HCT116 (cell line): Measurements from ENCODE around the gene POLR1D. TPM values are rescaled to one million over a fixed set of nuclear protein-coding genes. Genes with fewer than 3 reads are reported as not detected.

ENCODE experiments used
- ATAC-seq: fragments of 200-7000 bp; cut with Tn5 transposase; 2 replicates; pipeline ENCODE4 v1.9.1; 2020; ENCODE audit warnings: mild to moderate bottlenecking, moderate library complexity
- BruUV-seq: library from RNA; stranded (reverse); fragments of 400-500 nt; replicated peaks from 2 replicates; lab custom pipeline; 2021; lab: Mats Ljungman, UMichigan
- CTCF ChIA-PET: fragments of 300-600 bp; sonication (Branson Sonifier 250); formaldehyde crosslinking; loops from one replicate; lab custom pipeline; 2021; ENCODE audit warnings: antibody characterized with exemption; lab: Charles Lee
- POLR2A ChIA-PET: fragments of 300-600, 350-600 bp; sonication (Branson Sonifier 250); formaldehyde crosslinking; loops from one replicate; lab custom pipeline; 2021; ENCODE audit warnings: antibody characterized with exemption; lab: Charles Lee
- RAD21 ChIA-PET, 2 experiments: fragments of 300-600 bp; sonication (Branson Sonifier 250); formaldehyde crosslinking; loops; one replicate each; lab custom pipeline; 2023; ENCODE audit warnings: low total read pairs in 2 of 2; ENCODE audit not compliant: uncharacterized antibody in 2 of 2, unreplicated experiment in 2 of 2, low non-redundant PET in 1 of 2; lab: Charles Lee
- DNase-seq: peaks from one replicate; pipeline ENCODE4 v3.0.0-alpha.2; 2010; ENCODE audit warnings: low read depth, low spot score
- H2AFZ ChIP-seq: fragments of 200-600 bp; shearing (Covaris generic), sonication (generic); 2 replicates; pipeline ENCODE4 v1.6.1; 2017; ENCODE audit warnings: low read depth, mixed run types, mixed read lengths, antibody characterized with exemption, low read length; ENCODE audit not compliant: poor library complexity, severe bottlenecking
- H3K27ac ChIP-seq: 2 replicates; pipeline ENCODE4 v1.5.1; 2012; ENCODE audit warnings: low read depth, low read length
- H3K27me3 ChIP-seq: fragments of 200-600 bp; sonication (generic); 2 replicates; pipeline ENCODE4 v1.6.1; 2016; ENCODE audit warnings: mixed run types, low read length, mixed read lengths; ENCODE audit not compliant: insufficient read depth
- H3K36me3 ChIP-seq, 2 experiments: fragments of 200-500 bp in 1 of 2; fragments of 200-600 bp in 1 of 2; sonication (Bioruptor generic) in 1 of 2; sonication (generic) in 1 of 2; 2 replicates each; pipeline versions ENCODE4 v1.5.1 to v1.6.1; 2014 to 2016; ENCODE audit warnings: low read length in 2 of 2, inconsistent platforms in 1 of 2, mixed read lengths in 1 of 2, mixed run types in 1 of 2; ENCODE audit not compliant: insufficient read depth in 2 of 2, control insufficient read depth in 1 of 2
- H3K4me1 ChIP-seq, 2 experiments: fragments of 200-600 bp in 1 of 2; sonication (generic) in 1 of 2; 2 replicates each; pipeline versions ENCODE4 v1.5.1 to v1.6.1; 2012 to 2017; ENCODE audit warnings: low read length in 2 of 2, inconsistent platforms in 1 of 2, mild to moderate bottlenecking in 1 of 2, mixed read lengths in 1 of 2, mixed run types in 1 of 2, moderate library complexity in 1 of 2; ENCODE audit not compliant: insufficient read depth in 2 of 2, control insufficient read depth in 1 of 2
- H3K4me2 ChIP-seq: fragments of 200-600 bp; sonication (generic); 2 replicates; pipeline ENCODE4 v1.6.1; 2017; ENCODE audit warnings: mixed run types, low read length, mixed read lengths
- H3K4me3 ChIP-seq, 2 experiments: fragments of 200-600 bp in 1 of 2; sonication (generic) in 1 of 2; replicated peaks in 1 of 2; 2 replicates each; pipeline ENCODE4 v1.5.1; 2011 to 2016; ENCODE audit warnings: low read length in 2 of 2, control low read depth in 1 of 2, low read depth in 1 of 2, mild to moderate bottlenecking in 1 of 2, mixed read lengths in 1 of 2, mixed run types in 1 of 2
- H3K79me2 ChIP-seq: fragments of 200-600 bp; sonication (generic); 2 replicates; pipeline ENCODE4 v1.6.1; 2017; ENCODE audit warnings: mild to moderate bottlenecking, mixed run types, low read length, moderate library complexity, mixed read lengths; ENCODE audit not compliant: insufficient read depth
- H3K9ac ChIP-seq: fragments of 200-600 bp; sonication (generic); 2 replicates; pipeline ENCODE4 v1.6.1; 2016; ENCODE audit warnings: low read length, mixed read lengths
- H3K9me2 ChIP-seq: fragments of 200-600 bp; sonication (generic), shearing (Covaris generic); 2 replicates; pipeline ENCODE4 v1.6.1; 2017; ENCODE audit warnings: mixed run types, mild to moderate bottlenecking, moderate library complexity; ENCODE audit not compliant: insufficient read depth
- H3K9me3 ChIP-seq, 2 experiments: fragments of 200-500 bp in 1 of 2; fragments of 200-600 bp in 1 of 2; sonication (Bioruptor generic) in 1 of 2; sonication (generic) in 1 of 2; 2 replicates each; pipeline ENCODE4 v1.6.1; 2014 to 2017; ENCODE audit warnings: low read length in 2 of 2, mixed read lengths in 2 of 2, inconsistent platforms in 1 of 2, low read depth in 1 of 2, mild to moderate bottlenecking in 1 of 2, mixed run types in 1 of 2, moderate library complexity in 1 of 2; ENCODE audit not compliant: control insufficient read depth in 1 of 2, insufficient read depth in 1 of 2
- H4K20me1 ChIP-seq: fragments of 200-600 bp; sonication (generic), shearing (Covaris generic); 2 replicates; pipeline ENCODE4 v1.6.1; 2017; ENCODE audit warnings: mixed run types, mild to moderate bottlenecking, moderate library complexity; ENCODE audit not compliant: insufficient read depth
- ATF3 ChIP-seq: IDR thresholded peaks from 2 replicates; pipeline ENCODE4 v1.6.1; 2012
- CEBPB ChIP-seq: IDR thresholded peaks from 2 replicates; pipeline ENCODE4 v1.6.1; 2012; ENCODE audit warnings: low read depth
- MAX ChIP-seq: IDR thresholded peaks from 2 replicates; pipeline ENCODE4 v1.6.1; 2012
- POLR2A ChIP-seq: IDR thresholded peaks from 2 replicates; pipeline ENCODE4 v1.7.0; 2011; ENCODE audit warnings: borderline replicate concordance; ENCODE audit not compliant: insufficient read depth, insufficient read length; ENCODE audit errors: extremely low read depth
- SIN3A ChIP-seq: IDR thresholded peaks from 2 replicates; pipeline ENCODE4 v1.6.1; 2012; ENCODE audit warnings: low read depth
- SP1 ChIP-seq: IDR thresholded peaks from 2 replicates; pipeline ENCODE4 v1.6.1; 2012; ENCODE audit warnings: low read depth
- SRF ChIP-seq: IDR thresholded peaks from 2 replicates; pipeline ENCODE4 v1.6.1; 2012; ENCODE audit warnings: low read depth
- ZBTB33 ChIP-seq: IDR thresholded peaks from 2 replicates; pipeline ENCODE4 v1.6.1; 2011; ENCODE audit warnings: mild to moderate bottlenecking, low read length, moderate library complexity; ENCODE audit not compliant: insufficient replicate concordance; ENCODE audit errors: extremely low read depth
- ZFX ChIP-seq: fragments of 450-650 bp; IDR thresholded peaks from 2 replicates; pipeline ENCODE4 v1.6.1; 2017
- ZNF274 ChIP-seq: fragments of 200-500 bp; sonication (Bioruptor generic); IDR thresholded peaks from 2 replicates; pipeline ENCODE4 v1.6.1; 2014; ENCODE audit warnings: mild to moderate bottlenecking, low read depth, low read length, inconsistent platforms
- intact Hi-C: fragments of 100-400 bp; cut with micrococcal nuclease; formaldehyde crosslinking; loops from 2 replicates; pipeline ENCODE4 v1.10.0; 2022
- total RNA-seq: library from RNA; stranded (reverse); gene quantifications from one replicate; pipeline ENCODE4 v1.2.1, GENCODE V29; 2021; ENCODE audit not compliant: unreplicated experiment

POLR1D gene
- total RNA-seq, 1 experiment from 2014 or later, result 184 TPM

- Histone ChIP-seq H2AFZ (no peak overlapping the region), H3K4me2 (no peak overlapping the region), H3K9ac (no peak overlapping the region), H4K20me1 (0 out of 2 replicates have a peak, but pooled peaks cover 5% of the 10 kb centered on the region), H3K36me3 (no peaks in the 10 kb centered on the region), H3K9me2 (no peaks in the 10 kb centered on the region), H3K79me2 (peaks cover 81% of the 10 kb centered on the region), H3K4me1 (peaks cover 16 to 21% of the 10 kb centered on the region in 2 experiments), H3K9me3 (no peaks in the 10 kb centered on the region), H3K27ac (no peak overlapping the region), H3K27me3 (no peaks in the 10 kb centered on the region), H3K4me3 (no peak overlapping the region)
- TF ChIP-seq ZBTB33 (no peak), POLR2A (no peak), ZFX (no peak), ATF3 (no peak), MAX (no peak), SP1 (no peak), SIN3A (no peak), ZNF274 (no peak), CEBPB (no peak), SRF (no peak)
- DNase-seq (no peak), ATAC-seq (no peak)
- BruUV-seq, result no TSS peak
- RAD21 ChIA-PET, result no interaction called here
- CTCF ChIA-PET, result no interaction called here
- POLR2A ChIA-PET, result no interaction called here
- intact Hi-C loops, result no loop called here
Measured at GRCh38 chr13:27599096-27599495, 22.6 kb upstream of the POLR1D start.
